Naive thymus-derived CD4-positive, alpha-beta T cell (primary cell): ENCODE data around the gene CNMD. TPM values are rescaled to one million over a fixed set of nuclear protein-coding genes. Genes with fewer than 3 reads are reported as not detected.

ENCODE experiments used
- ATAC-seq: fragments of 150-1000 bp; cut with Tn5 transposase; 2 replicates; pipeline ENCODE4 v1.10.0; 2021; ENCODE audit warnings: mild to moderate bottlenecking, moderate library complexity
- CTCF ChIA-PET: fragments of 350-600 bp; sonication (Branson Sonifier 250); formaldehyde crosslinking; loops from one replicate; lab custom pipeline; 2021; ENCODE audit warnings: antibody characterized with exemption; lab: Charles Lee
- POLR2A ChIA-PET: fragments of 350-600 bp; sonication (Branson Sonifier 250); formaldehyde crosslinking; loops from one replicate; lab custom pipeline; 2021; ENCODE audit warnings: antibody characterized with exemption, inconsistent platforms; lab: Charles Lee
- DNase-seq, 9 donors: peaks; one replicate each; pipeline versions ENCODE4 v3.0.0 to v3.0.0-alpha.2; 2020 to 2022; ENCODE audit warnings: mixed read lengths in 1 of 9
- H3K27ac ChIP-seq: one replicate; pipeline ENCODE4 v1.7.0; 2013; ENCODE audit warnings: mild to moderate bottlenecking, low read depth, low read length, moderate library complexity
- H3K27me3 ChIP-seq, 2 donors: one replicate each; pipeline ENCODE4 v1.7.0; 2013; ENCODE audit warnings: low read length in 2 of 2, mild to moderate bottlenecking in 2 of 2, moderate library complexity in 2 of 2; ENCODE audit not compliant: control insufficient read depth in 2 of 2, insufficient read depth in 2 of 2
- H3K36me3 ChIP-seq, 3 experiments: 1 replicate in 2 of 3; 2 replicates in 1 of 3; pipeline ENCODE4 v1.7.0; 2013; ENCODE audit warnings: low read length in 3 of 3, mild to moderate bottlenecking in 3 of 3, moderate library complexity in 1 of 3; ENCODE audit not compliant: insufficient read depth in 3 of 3, control insufficient read depth in 2 of 3
- H3K4me1 ChIP-seq, 2 donors: one replicate each; pipeline ENCODE4 v1.7.0; 2013; ENCODE audit warnings: low read length in 2 of 2, mild to moderate bottlenecking in 2 of 2, moderate library complexity in 1 of 2; ENCODE audit not compliant: control insufficient read depth in 2 of 2, insufficient read depth in 2 of 2
- H3K4me3 ChIP-seq: 2 replicates; pipeline ENCODE4 v1.7.0; 2013; ENCODE audit warnings: mild to moderate bottlenecking, low read length
- H3K9me3 ChIP-seq, 3 experiments: 1 replicate in 2 of 3; 2 replicates in 1 of 3; pipeline ENCODE4 v1.7.0; 2013; ENCODE audit warnings: low read length in 3 of 3; ENCODE audit not compliant: control insufficient read depth in 2 of 3
- H3K27ac Mint-ChIP-seq, 9 donors: one replicate each; pipeline ENCODE4 v1.8.0; 2020 to 2022; ENCODE audit warnings: mixed read lengths in 9 of 9, mild to moderate bottlenecking in 8 of 9, moderate library complexity in 5 of 9, inconsistent platforms in 2 of 9
- H3K27me3 Mint-ChIP-seq, 5 donors: one replicate each; pipeline ENCODE4 v1.8.0; 2021 to 2022; ENCODE audit warnings: mixed read lengths in 5 of 5, mild to moderate bottlenecking in 1 of 5
- H3K36me3 Mint-ChIP-seq, 5 donors: one replicate each; pipeline ENCODE4 v1.8.0; 2020 to 2022; ENCODE audit warnings: mixed read lengths in 5 of 5, mild to moderate bottlenecking in 3 of 5, inconsistent platforms in 1 of 5
- H3K4me1 Mint-ChIP-seq, 7 donors: one replicate each; pipeline ENCODE4 v1.8.0; 2020 to 2022; ENCODE audit warnings: mixed read lengths in 7 of 7, mild to moderate bottlenecking in 3 of 7, inconsistent platforms in 1 of 7
- H3K4me3 Mint-ChIP-seq, 10 donors: one replicate each; pipeline ENCODE4 v1.8.0; 2020 to 2022; ENCODE audit warnings: mild to moderate bottlenecking in 10 of 10, mixed read lengths in 10 of 10, moderate library complexity in 6 of 10, inconsistent platforms in 2 of 10
- H3K9me3 Mint-ChIP-seq, 11 donors: one replicate each; pipeline ENCODE4 v1.8.0; 2020 to 2022; ENCODE audit warnings: mixed read lengths in 11 of 11, mild to moderate bottlenecking in 4 of 11, inconsistent platforms in 1 of 11, moderate library complexity in 1 of 11
- intact Hi-C, 2 donors: fragments of 100-400 bp; cut with micrococcal nuclease; formaldehyde crosslinking; loops; one replicate each; pipeline ENCODE4 v1.15.1; 2023
- polyA plus RNA-seq, 2 donors: library from polyadenylated mRNA; unstranded; fragments of 300-500 nt; fragmentation: Illumina TruSeq; gene quantifications; one replicate each; pipeline ENCODE4 v1.2.3, GENCODE V29; 2021
- total RNA-seq, 6 experiments: library from RNA in 5 of 6; stranded (reverse) in 5 of 6; gene quantifications; 1 replicate in 5 of 6; 2 replicates in 1 of 6; pipeline ENCODE4 v1.2.3 and lab custom pipeline; 2021 to 2026

Gene CNMD
- total and polyA plus RNA-seq, 7 experiments from 2014 or later, result 0.13 TPM; not detected in 6

GRCh38 chr13:52746141-52746540 is 6.5 kb upstream of the CNMD start:
- POLR2A ChIA-PET, result no interaction called here
- no peak overlapping the region for H3K27ac Mint-ChIP-seq
- intact Hi-C loops, result no loop called here
- Histone ChIP-seq H3K4me3 (no peak overlapping the region), H3K27ac (no peak overlapping the region), H3K4me1 (no peaks in the 10 kb centered on the region), H3K27me3 (no peaks in the 10 kb centered on the region), H3K9me3 (no peaks in the 10 kb centered on the region), H3K36me3 (no peaks in the 10 kb centered on the region)
- no peak for DNase-seq
- ATAC-seq, result no peak
- peaks cover 0 to 23% (median 8%) of the 10 kb centered on the region in 11 donors for H3K9me3 Mint-ChIP-seq
- no peaks in the 10 kb centered on the region for H3K4me1 Mint-ChIP-seq
- H3K4me3 Mint-ChIP-seq, result no peak overlapping the region
- H3K27me3 Mint-ChIP-seq, result peaks cover 19 to 66% (median 45%) of the 10 kb centered on the region in 5 donors
- H3K36me3 Mint-ChIP-seq, result peaks cover 0 to 12% (median 9%) of the 10 kb centered on the region in 5 donors
- CTCF ChIA-PET, result no interaction called here

DNA sequence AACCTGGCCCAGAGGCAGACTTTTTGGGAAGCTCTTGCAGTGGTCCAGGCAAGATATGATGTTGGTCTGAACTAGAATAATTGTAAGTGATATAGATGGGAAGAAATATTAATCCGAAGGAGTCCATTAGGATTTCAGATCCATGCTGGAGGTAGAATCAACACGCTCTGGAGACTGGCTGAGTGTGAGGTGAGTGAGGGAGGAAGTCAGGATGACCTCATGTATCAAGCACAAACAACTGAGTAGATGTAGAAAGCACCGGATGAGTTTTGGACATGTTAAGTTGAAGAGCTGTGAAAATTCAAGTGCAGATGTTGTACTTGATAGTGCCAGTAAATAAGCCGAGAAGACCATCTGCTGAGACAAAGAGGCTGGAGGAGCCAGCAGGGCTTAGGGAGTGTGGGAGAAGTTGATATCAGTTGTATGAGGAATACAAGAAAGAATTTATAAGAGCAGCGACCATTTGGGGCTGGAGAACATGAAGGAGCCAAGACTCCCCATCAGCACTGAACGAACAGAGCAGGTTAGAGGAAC is 5.3 kb upstream of the CNMD start:
- H3K36me3 Mint-ChIP-seq, result peaks cover 0 to 12% (median 11%) of the 10 kb centered on the region in 5 donors
- H3K4me1 ChIP-seq, result no peaks in the 10 kb centered on the region
- H3K27me3 Mint-ChIP-seq, result peaks cover 32 to 67% (median 53%) of the 10 kb centered on the region in 5 donors
- intact Hi-C loops, result no loop called here
- no peak overlapping the region for H3K4me3 Mint-ChIP-seq
- H3K27ac ChIP-seq, result no peak overlapping the region
- ChIA-PET CTCF (no interaction called here), POLR2A (no interaction called here)
- H3K27ac Mint-ChIP-seq, result no peak overlapping the region
- peaks cover 0 to 29% (median 8%) of the 10 kb centered on the region in 11 donors for H3K9me3 Mint-ChIP-seq
- H3K4me1 Mint-ChIP-seq, result peaks cover 0 to 2% (median 0%) of the 10 kb centered on the region in 7 donors
- no peak overlapping the region for H3K4me3 ChIP-seq
- ATAC-seq (no peak), DNase-seq (no peak)
- no peaks in the 10 kb centered on the region for H3K27me3 ChIP-seq
- no peaks in the 10 kb centered on the region for H3K36me3 ChIP-seq
- H3K9me3 ChIP-seq, result no peaks in the 10 kb centered on the region

DNA sequence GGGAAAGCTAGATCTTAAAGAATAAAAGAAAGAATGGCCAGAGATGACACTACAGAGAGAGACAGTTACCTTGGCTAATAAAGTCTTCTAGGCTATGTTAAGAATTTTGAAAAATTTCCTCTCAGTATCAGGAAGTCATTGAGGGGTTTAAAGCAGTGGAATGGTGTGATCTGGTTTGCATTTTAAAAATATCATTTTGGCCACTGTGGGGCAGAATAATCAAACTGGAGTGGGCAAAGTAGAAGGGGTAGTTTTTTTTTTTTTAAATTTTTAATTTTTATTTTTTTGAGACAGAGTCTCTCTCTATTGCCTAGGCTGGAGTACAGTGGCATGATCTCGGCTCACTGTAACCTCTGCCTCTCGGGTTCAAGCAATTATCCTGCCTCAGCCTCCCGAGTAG is 4.4 kb upstream of the CNMD start:
- Histone ChIP-seq H3K36me3 (no peaks in the 10 kb centered on the region), H3K4me3 (no peak overlapping the region), H3K27ac (no peak overlapping the region), H3K27me3 (peaks cover 0 to 3% of the 10 kb centered on the region in 2 donors), H3K4me1 (no peaks in the 10 kb centered on the region), H3K9me3 (no peaks in the 10 kb centered on the region)
- Mint-ChIP-seq H3K4me1 (peaks cover 0 to 5% (median 0%) of the 10 kb centered on the region in 7 donors), H3K36me3 (peaks cover 0 to 12% (median 11%) of the 10 kb centered on the region in 5 donors), H3K27me3 (peaks cover 39 to 70% (median 57%) of the 10 kb centered on the region in 5 donors), H3K27ac (no peak overlapping the region), H3K4me3 (no peak overlapping the region), H3K9me3 (peaks cover 0 to 29% (median 8%) of the 10 kb centered on the region in 11 donors)
- DNase-seq (no peak), ATAC-seq (no peak)
- ChIA-PET POLR2A (no interaction called here), CTCF (no interaction called here)
- intact Hi-C loops, result no loop called here

GRCh38 chr13:52743569-52743968 is 3.9 kb upstream of the CNMD start:
- POLR2A ChIA-PET, result no interaction called here
- Mint-ChIP-seq H3K4me3 (no peak overlapping the region), H3K27ac (no peak overlapping the region)

GRCh38 chr13:52738719-52739467 is 727 bp downstream of the CNMD start:
- Mint-ChIP-seq H3K27ac (no peak overlapping the region), H3K4me3 (peak overlapping the region; percentile 11 to 78 (median 51)), H3K4me1 (peaks cover 0 to 10% (median 5%) of the 10 kb centered on the region in 7 donors), H3K27me3 (peaks cover 53 to 62% (median 58%) of the 10 kb centered on the region in 5 donors), H3K9me3 (peaks cover 0 to 25% (median 8%) of the 10 kb centered on the region in 11 donors), H3K36me3 (peaks cover 0 to 11% (median 6%) of the 10 kb centered on the region in 5 donors)
- POLR2A ChIA-PET, result no interaction called here
- H3K36me3 ChIP-seq, result no peaks in the 10 kb centered on the region
- H3K27ac ChIP-seq, result no peak overlapping the region
- no peaks in the 10 kb centered on the region for H3K9me3 ChIP-seq
- ATAC-seq (peak; percentile 61), DNase-seq (peak in 4 of 9 donors; percentile 2 to 31 (median 10))
- H3K27me3 ChIP-seq, result peaks cover 0 to 10% of the 10 kb centered on the region in 2 donors
- intact Hi-C loops, result loop anchor here in 1 of 2 donors (5.0 kb wide), 1 partner anchor 67 kb away; no protein-coding TSS in a partner anchor
- H3K4me3 ChIP-seq, result peak overlapping the region; percentile 6
- no peaks in the 10 kb centered on the region for H3K4me1 ChIP-seq
- CTCF ChIA-PET, result no interaction called here

More at GRCh38 chr13:52743569-52743968, 3.9 kb upstream of the CNMD start:
- Mint-ChIP-seq H3K9me3 (peaks cover 0 to 29% (median 8%) of the 10 kb centered on the region in 11 donors), H3K27me3 (peaks cover 38 to 66% (median 58%) of the 10 kb centered on the region in 5 donors), H3K4me1 (peaks cover 0 to 5% (median 1%) of the 10 kb centered on the region in 7 donors), H3K36me3 (peaks cover 0 to 12% (median 11%) of the 10 kb centered on the region in 5 donors)
- Histone ChIP-seq H3K27ac (no peak overlapping the region), H3K27me3 (peaks cover 0 to 4% of the 10 kb centered on the region in 2 donors), H3K4me3 (no peak overlapping the region), H3K9me3 (no peaks in the 10 kb centered on the region), H3K36me3 (no peaks in the 10 kb centered on the region), H3K4me1 (no peaks in the 10 kb centered on the region)
- CTCF ChIA-PET, result no interaction called here
- intact Hi-C loops, result no loop called here
- DNase-seq, result no peak
- no peak for ATAC-seq

GRCh38 chr13:52737965-52738364 is 1.7 kb downstream of the CNMD start:
- H3K4me3 Mint-ChIP-seq, result peak overlapping the region in 6 of 10 donors; percentile 11 to 67 (median 26)
- no peak for DNase-seq
- peaks cover 0 to 5% (median 3%) of the 10 kb centered on the region in 5 donors for H3K36me3 Mint-ChIP-seq
- ChIA-PET CTCF (no interaction called here), POLR2A (no interaction called here)
- peaks cover 0 to 10% (median 5%) of the 10 kb centered on the region in 7 donors for H3K4me1 Mint-ChIP-seq
- H3K27me3 ChIP-seq, result peaks cover 0 to 10% of the 10 kb centered on the region in 2 donors
- H3K9me3 ChIP-seq, result no peaks in the 10 kb centered on the region
- no peaks in the 10 kb centered on the region for H3K36me3 ChIP-seq
- no peak overlapping the region for H3K27ac Mint-ChIP-seq
- ATAC-seq, result no peak
- H3K4me3 ChIP-seq, result no peak overlapping the region
- peaks cover 0 to 19% (median 4%) of the 10 kb centered on the region in 11 donors for H3K9me3 Mint-ChIP-seq
- peaks cover 50 to 60% (median 56%) of the 10 kb centered on the region in 5 donors for H3K27me3 Mint-ChIP-seq
- no peaks in the 10 kb centered on the region for H3K4me1 ChIP-seq
- H3K27ac ChIP-seq, result no peak overlapping the region
- intact Hi-C loops, result loop anchor here in 1 of 2 donors (5.0 kb wide), 1 partner anchor 66 kb away; no protein-coding TSS in a partner anchor
